HG03103 (cell line): ENCODE results near the gene LRRC51.
A peak's percentile ranks its signal among the peaks of the same experiment; 100 is the strongest.
"Not testable (repeated sequence)": the region's sequence is repeated elsewhere in the genome, so short reads cannot be mapped to it uniquely, and the experiment has no call there.

ENCODE experiments used
- ATAC-seq: cut with Tn5 transposase; IDR thresholded peaks from one replicate; pipeline ENCODE4 v1.9.1; 2021; ENCODE audit warnings: low read depth; ENCODE audit not compliant: unreplicated experiment

LRRC51 gene

DNA sequence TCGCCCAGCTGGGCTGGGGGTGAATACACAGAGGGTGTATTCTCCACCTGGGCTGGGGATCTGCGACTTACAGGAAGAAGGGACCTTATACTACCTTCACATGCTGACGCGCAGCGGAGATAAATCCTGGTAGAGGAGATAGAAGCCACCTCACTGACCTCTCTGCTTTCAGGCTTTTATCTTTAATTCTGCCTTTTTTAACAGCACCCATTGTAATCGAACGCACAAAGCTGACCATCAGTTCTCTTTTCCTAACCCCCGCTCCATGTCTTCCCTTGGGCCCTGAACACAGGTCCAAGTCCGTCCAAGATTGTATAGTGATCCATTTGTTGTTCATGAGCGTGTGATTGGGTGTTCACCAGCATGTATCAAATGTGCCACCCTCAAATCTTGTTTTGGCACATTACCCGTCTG, 23.1 kb downstream of the LRRC51 start:
- no peak for ATAC-seq

DNA sequence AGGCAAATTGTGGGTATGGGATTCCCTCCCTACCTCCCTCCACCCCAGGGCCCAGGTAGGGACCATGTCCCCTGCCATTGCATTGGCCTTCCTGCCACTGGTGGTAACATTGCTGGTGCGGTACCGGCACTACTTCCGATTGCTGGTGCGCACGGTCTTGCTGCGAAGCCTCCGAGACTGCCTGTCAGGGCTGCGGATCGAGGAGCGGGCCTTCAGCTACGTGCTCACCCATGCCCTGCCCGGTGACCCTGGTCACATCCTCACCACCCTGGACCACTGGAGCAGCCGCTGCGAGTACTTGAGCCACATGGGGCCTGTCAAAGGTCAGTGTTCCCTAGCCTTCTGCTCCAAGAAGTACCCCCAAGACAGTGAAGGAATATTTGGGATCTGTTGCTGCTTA, 25.2 kb downstream of the LRRC51 start, which contains the start of gene TOMT:
TOMT (plus strand) TSS at position 37 of the 400 bp plus-strand sequence; CDS start at position 65, 28 bp downstream.
- ATAC-seq: no peak

DNA sequence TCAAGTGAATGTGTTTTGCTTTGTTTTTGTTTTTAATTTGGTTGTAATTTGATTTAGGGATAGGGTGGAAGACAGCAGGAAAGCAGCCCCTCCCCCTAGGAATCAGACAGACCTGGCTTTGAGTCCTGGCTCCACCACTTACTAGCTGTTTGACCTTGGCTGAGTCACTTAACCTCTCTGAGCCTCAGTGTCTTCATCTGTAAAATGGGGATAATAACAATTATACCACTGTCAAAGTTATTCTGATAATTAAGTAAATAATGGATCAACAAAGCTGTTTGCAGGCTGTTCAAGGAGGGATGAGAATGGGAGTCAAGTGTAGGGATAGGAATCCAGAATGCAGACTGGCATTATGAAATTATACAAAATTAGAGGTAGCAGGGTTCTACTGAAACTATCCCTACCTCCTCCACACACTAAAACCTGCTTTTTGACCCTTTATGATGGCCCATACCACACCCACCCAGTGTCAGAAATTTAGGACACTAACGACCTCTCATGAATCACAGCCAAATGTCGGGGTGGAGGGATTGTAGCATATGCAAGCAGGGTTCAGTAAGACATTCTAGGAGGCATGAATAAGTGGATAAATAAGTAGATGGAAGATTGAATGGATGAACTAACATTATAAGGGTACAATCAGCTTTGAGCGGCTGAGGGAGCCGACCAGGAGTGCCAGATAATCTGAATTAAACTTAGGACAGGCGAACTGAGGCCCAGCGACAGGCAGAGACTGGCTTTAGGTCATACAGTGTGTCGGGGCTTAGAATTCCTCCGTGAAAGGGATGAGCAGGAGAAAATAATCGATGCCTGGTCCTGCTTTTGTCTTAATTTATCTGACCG, 30.9 kb downstream of the LRRC51 start:
- no peak for ATAC-seq

DNA sequence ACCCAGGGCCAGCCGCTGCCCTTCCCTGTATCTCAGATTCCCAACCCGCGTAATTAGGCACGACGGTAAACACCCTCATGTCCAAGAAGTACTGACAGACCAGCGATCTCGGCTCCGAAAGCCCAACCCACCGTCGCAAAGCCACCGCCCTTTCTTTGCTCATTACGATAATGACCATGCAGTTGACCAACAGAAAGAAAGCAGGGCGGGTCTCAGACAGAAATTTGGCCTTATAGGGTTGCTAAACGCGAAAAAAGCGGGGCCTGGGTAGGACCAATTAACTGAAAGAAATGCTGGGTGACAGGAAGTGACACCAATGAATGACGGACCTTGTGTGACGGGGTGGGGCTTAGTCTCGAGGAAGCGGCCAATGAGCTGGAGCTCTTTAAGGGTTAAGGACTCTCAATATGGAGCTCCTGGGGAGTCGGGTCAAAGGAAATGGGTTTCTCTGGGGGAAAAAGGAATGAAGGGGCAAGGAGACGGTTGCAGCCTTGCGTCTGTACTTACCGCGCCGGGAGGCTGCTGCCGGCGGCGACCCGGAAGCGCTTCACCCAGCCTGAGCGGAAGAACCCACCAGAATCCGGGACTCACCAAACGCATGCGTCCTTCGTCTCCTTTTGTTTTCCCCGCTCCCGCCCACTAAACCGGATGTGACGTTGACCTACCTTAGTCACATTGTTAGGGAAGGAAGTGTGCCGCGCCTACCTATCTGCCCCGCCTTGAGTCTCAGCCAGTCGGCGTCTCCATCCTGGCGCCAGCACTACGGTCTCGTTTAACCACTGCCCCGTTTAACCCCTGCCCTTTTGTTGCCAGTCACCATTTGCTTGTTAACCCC, 31.7 kb downstream of the LRRC51 start, which contains the start of gene ANAPC15:
ANAPC15 (minus strand) TSS at position 553 of the 835 bp plus-strand sequence. CDS start 1,419 bp downstream, outside the sequence.
- ATAC-seq: peak; percentile 89

DNA sequence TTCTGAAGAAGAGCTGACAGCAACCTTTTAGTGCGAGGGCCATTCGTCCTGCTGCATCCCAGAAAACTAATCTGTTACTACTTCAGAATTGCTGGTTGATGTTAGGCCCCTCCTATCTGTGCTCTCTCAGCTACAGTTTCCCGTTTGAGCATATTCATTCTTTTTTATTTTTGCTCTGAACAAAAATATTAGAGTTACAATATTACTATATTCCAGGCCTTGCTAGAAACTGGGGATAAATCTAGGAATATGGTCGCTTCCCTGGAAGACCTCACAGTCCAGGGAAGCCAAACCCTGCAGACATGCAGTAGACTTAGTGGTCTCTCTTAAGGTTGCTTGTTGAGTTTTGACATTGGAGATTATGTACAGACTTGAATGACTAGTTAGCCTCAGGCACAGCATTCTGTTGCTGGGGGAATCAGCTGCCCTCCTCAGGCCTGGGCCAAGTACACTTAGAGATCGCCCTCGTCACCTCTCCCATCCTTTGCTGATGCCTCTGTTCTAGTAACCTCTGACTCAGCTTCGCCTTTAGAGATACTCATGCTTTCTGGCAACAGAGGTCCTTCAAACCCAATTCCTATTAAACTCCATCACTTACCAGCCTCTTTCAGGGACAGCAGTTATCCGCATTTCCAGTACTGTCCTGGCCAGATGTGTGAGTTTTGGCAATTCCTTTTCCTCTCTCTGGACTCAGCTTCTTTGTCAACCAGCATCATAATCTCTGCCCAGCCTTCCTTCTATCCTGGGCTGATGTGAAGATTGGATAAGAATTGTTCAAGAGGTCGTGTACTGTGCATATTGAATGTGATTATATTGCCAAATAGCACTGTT, 32.5 kb downstream of the LRRC51 start:
- ATAC-seq: no peak

DNA sequence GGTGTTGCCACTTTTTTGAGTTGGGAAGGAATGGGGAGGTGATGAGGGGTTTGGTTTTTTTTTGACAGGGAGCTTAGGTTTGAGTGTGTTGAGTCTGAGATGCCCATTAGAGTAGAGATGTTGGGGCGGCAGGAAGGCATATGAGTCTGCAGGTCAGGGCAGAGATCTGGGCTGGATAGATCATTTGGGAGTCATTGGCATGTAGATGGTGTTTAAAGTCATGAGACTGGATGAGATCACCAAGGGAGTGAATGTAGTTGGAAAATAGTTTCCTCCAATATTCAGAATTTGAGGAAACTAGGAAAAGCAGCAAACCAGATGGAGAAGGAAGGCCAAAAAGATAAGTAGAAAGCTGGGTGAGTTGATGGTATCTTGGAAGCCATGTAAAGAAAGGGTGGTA, 33.9 kb downstream of the LRRC51 start:
- ATAC-seq: no peak

DNA sequence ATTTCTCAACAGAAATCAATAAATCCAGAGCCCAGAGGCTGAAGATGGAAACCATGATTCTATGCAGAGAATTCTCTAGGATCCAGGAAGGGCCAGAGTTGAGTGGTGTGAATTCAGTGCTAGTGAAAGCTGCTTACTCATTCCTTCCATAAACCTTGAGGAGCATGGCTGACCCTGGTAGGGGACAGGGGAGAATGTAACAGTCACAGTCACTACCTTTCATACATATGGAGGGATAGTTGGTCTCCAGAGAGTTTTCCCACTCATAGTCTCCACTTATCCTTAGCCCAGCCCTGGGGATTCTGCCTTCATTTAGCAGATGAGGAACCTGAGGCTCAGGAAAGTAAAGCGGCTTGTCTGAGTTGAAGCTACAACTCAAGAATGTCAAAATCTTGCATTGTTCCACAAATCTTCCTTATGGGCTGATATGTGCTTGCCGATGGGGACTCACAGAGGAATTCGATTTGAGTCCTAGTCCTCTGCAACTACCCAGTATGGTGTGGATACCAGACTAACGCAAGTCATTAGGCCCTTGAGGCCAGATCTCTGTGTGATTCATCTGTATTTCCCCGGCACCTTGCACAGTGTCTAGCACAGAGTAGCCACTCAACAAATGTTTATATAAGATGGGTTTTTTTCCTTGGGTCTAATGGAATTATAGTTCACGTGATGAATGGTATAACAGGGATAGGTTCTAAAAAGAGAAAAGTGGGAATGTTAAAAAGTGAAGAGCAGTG, 35.5 kb downstream of the LRRC51 start:
- ATAC-seq: no peak

DNA sequence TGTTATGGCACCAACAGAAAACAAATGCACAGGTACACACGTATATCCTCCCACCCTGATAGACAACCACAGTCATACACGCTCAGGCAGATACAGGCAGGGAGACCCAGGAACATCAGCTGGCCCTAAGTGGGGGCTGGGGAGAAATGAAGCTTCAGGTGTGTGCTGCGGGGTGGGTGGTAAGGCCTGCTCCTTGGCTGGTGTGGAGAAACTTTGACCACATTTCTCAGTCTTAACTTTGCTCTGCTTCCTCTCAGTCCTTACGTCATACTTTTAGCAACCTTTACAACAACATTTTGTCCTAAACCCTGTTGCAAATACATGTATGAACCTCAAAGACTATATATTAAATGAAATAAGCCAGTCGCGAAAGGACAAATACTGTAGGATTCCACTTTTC, 38.5 kb downstream of the LRRC51 start:
- no peak for ATAC-seq

DNA sequence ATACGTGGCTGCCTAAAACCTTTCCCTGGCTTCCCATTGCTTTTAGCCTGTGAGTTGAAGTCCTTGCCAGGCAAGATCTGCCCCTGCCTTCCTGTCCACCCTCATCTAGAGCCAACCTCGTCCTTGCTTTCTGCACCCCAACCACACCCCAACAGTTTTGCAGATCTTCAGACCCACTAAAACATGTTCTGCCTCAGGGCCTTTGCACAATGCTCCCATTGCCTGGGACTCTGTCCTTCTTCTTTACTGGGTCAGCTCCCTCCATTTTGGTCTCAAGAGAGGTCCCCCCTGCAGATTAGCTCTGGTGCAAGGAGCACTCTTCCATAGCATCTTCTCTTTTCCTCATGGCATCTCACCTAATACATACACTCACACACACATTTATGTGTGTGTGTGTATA, 40.3 kb downstream of the LRRC51 start:
- ATAC-seq: no peak

DNA sequence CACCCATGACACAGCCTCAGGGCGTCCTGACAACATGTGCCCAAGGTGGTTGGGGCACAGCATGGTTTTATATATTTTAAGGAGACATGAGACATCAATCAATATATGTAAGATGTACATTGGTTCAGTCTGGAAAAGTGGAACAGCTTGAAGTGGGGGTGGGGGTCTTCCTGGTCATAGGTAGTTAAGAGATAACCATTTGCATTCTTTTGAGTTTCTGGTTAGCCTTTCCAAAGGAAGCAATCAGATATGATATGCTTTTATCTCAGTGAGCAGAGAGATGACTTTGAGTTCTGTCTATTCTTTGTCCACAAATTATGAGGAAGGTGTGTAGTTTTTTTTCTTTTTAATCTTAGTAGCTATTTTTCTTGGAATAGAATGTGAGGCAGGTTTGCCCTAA, 42.0 kb downstream of the LRRC51 start:
- no peak for ATAC-seq

DNA sequence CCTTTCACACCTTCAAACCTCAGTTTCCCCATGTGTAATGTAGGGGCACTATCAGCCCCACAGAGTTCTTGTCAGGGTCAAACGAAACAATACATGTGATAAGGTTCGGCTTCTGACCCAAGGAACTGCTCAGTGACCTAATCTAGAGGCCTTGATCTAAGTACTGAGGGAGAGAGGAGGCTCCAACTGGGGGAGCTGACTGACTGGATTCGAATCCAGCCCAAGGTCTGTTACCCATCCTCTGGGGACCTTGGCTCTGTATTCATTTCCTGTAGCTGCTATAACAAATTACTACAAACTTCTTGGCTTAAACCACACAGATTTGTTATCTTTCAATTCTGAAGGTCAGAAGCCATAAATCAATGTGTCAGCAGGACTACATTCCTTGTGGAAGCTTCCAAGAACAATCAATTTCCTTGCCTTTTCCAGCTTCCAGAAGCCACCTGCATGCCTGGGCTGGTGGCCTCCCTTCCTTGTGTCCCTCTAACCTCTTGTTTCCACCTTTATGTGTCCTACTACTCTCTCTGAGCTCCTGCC, 42.5 kb downstream of the LRRC51 start:
- no peak for ATAC-seq

DNA sequence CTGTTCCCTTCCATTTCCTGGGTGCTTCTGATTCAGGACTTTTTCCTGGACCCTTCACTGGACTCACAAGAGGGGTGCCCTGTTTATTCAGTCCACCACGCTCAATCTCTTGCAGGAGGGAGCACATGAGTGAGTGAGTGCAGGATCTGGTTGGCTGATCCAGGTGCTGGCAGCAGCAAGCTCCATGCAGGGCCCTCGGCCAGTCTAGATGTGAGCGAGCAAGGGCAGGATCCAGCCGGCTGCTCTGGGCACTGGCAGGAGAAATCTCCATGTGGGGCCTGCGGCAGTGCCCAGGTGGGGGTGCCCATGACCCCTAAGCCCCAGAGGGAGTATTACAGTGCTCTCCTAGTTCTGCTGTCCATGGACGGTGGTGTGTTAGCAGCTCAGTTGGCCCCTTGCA, 43.4 kb downstream of the LRRC51 start:
- no peak for ATAC-seq

DNA sequence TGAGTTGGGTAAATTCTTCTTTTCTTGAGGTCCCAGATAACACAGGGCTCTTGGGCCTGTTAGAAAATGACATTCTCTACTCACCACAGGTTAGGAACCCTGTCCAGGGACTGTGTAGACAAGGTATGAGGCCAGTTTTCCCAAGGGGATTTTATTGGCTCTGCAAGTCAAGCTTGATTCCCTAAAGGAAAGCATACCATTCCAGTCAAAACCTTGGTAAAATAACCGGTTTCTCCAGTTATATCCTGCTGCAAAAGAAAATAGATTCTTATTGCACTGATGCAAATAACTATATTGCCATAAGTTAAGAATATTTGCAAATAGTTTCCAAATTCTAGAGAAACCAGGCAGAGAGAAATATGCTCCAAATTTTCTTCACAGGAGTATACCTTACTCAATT, 45.3 kb downstream of the LRRC51 start:
- no peak for ATAC-seq

DNA sequence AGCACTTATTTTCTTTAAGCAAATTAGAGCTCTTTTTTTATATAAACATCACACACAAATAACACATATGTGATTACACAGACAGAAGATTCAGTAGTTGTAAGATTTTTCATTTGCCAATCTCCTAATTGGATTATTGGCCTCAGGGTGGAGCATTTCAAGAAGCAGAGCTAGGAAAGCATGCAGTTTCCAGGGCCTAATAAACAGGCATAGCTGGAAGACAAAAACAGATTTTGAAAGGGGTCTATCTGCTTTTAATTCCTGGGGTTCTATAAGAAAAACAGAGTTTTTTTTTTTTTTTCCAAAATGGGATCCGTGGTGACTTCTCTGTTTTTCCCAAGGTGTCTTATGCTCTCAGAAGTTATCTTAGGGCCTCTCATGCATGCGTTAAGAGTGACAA, 47.3 kb downstream of the LRRC51 start:
- no peak for ATAC-seq

DNA sequence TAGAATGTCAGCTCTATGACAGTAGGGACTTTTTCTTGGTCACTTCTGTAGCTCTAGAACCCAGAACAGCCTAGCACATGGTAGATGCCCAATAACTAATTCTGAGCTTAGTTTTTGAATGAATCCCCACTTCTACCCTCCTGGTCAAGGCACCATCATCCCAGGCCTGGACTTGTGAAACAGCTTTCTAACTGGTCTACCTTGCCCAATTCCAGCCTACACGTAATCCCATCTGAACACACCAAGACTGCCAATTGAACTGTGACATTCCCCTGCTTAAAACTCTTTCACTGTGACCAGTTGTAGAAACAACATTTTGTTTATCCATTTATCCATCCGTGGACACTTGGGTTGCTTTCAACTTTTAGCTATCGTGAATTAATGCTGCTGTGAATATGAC, 48.7 kb downstream of the LRRC51 start:
- ATAC-seq: no peak

DNA sequence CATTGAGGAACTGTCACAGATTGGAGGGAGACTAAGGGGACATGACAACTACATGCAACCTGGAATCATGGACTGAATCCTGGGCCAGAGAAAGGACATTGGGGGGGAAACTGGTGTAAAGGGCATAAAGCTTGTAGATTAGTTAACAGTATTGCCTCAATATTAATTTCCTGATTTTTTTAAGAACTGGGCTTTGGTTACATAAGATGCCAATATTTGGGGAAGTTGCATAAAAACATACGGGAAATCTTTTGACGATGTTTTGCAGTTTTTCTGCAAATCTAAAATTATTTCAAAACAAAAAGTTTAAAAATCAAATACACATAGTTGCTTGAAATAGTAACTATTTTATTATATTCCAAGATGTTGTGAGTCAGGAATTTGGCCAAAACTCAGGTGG, 52.0 kb downstream of the LRRC51 start:
- ATAC-seq: no peak

DNA sequence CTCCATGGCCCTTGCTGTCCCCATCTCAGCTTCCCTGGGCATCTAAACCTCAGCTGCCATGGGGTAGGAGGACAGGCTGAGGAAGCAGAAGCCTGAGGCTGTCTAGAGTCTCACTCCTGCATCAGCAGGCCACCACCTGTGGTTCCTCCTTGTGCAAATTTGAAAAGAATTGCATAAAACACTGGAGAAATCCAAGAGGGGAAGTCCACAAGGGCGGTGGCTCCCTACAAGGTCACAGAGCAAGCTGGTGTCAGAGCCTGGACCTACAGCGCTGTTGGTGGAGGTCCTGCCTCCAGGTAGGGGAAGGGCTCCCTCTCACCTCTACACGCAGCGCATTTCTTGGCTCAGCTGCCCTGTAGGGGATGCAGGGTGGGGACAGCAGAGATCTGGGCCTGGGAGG, 54.8 kb downstream of the LRRC51 start, which contains the start of gene FOLR3:
FOLR3 (plus strand) TSS at position 253 of the 400 bp plus-strand sequence. CDS start 228 bp downstream, outside the sequence.
- not testable (repeated sequence) for ATAC-seq

DNA sequence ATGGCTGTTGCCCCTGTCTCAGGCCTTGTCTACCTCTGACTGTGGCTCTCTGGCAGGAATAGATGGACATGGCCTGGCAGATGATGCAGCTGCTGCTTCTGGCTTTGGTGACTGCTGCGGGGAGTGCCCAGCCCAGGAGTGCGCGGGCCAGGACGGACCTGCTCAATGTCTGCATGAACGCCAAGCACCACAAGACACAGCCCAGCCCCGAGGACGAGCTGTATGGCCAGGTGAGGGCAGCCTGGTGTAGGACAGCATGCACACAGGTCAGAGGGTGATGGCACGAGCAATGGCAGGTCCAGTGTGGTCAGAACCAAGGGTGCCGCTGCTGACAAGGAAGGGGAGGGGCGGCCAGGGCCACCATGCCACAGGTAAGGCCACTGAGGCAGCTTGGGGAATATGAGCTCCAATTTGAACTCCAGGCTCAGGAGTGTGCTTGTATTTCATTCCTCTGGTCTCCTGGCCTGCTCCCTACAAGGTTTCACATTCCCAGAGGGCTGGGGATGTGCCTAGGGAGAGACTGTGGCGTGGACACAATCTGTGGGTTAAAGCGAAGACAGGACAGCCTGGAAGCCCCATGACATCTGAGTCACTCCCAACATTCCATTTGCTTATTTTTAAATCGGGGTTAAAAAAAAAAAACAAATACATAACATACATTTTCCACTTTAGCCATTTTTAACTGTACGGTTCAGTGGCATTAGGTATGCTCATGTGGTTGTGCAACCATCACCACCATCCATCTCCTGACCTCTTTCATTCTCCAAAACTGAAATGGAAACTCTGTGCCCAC, 55.4 kb downstream of the LRRC51 start:
- no peak for ATAC-seq
